Superior temporal gyrus (tissue), 1 donor: ENCODE results near the gene IFT22.
"Not testable (repeated sequence)": the region's sequence is repeated elsewhere in the genome, so short reads cannot be mapped to it uniquely, and the experiment has no call there.

Experiments used
- DNase-seq: peaks from one replicate; pipeline ENCODE4 v3.0.0-alpha.2; 2016; ENCODE audit errors: extremely low spot score

The IFT22 gene

GRCh38 chr7:101278461-101279292 lies 42.9 kb downstream of the IFT22 start:
- no peak for DNase-seq

GRCh38 chr7:101277155-101277554 lies 44.5 kb downstream of the IFT22 start:
- no peak for DNase-seq

- DNase-seq: no peak
Observed at GRCh38 chr7:101273206-101273605, 48.4 kb downstream of the IFT22 start.

- peak; percentile 79 for DNase-seq
Observed at GRCh38 chr7:101271021-101271420, 50.6 kb downstream of the IFT22 start.

GRCh38 chr7:101269664-101270063 lies 51.9 kb downstream of the IFT22 start:
- DNase-seq: no peak

- DNase-seq: no peak
Observed at GRCh38 chr7:101265622-101266516, 55.7 kb downstream of the IFT22 start.

GRCh38 chr7:101264102-101264706 lies 57.4 kb downstream of the IFT22 start:
- not testable (repeated sequence) for DNase-seq
